GM18867 (cell line): ENCODE data around the gene PRAMEF18.
"Not testable (repeated sequence)": the region's sequence is repeated elsewhere in the genome, so short reads cannot be mapped to it uniquely, and the experiment has no call there.

Source experiments
- ATAC-seq: cut with Tn5 transposase; IDR thresholded peaks from one replicate; pipeline ENCODE4 v1.9.1; 2021; ENCODE audit warnings: mild to moderate bottlenecking, moderate library complexity; ENCODE audit not compliant: unreplicated experiment

PRAMEF18 gene

DNA sequence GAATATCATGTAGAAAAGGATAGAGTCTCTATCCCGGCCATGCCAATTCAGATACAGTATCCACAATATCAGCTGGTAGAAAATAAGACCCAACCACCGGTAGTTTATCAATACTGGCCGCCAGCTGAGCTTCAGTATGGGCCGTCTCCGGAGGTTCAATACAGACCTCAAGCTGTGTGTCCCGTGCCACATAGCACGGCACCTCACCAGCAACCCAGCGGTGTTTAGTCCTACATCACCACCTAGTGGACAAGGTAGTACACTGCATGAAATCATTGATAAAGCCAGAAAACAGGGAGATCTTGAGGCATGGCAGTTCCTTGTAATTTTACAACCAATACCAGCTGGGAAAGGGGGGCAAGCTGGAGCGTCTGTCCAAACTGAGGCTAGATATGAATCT, 17.2 kb downstream of the PRAMEF18 start:
- not testable (repeated sequence) for ATAC-seq

DNA sequence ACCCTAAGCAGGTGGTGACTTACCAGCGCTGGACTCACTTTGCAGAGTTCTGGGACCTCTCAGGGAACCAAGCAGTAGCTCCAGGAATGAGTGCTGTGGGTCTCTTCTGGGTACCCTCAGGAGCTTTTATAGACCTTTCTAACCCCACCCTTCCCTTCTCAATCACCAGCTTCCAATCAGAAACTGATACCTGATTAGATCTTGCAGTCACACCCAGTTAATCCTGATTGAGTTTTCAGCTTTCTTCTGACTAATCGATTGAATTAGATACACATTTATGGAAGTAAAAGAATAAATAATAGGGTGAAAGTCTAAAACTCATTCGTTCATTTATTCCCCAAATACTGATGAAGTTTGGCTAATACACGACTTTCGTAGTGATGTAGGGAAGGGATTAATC, 24.6 kb downstream of the PRAMEF18 start, which contains the start of gene PRAMEF13:
PRAMEF13 (minus strand) TSS at position 101 of the 400 bp plus-strand sequence. CDS start 1,820 bp downstream, outside the sequence.
- ATAC-seq = not testable (repeated sequence)
